Measurements from ENCODE around the gene ARHGAP18. TPM values are rescaled to one million over a fixed set of nuclear protein-coding genes. Genes with fewer than 3 reads are reported as not detected.

ARHGAP18 gene
- total and polyA plus RNA-seq, 2 experiments from 2014 or later: 4.3 to 5.0 TPM

- no peak for TF ChIP-seq ZNF462 (CRISPR knock-in tag; IDR thresholded peaks at IDR 0.05)
- no peak for TF ChIP-seq ETS1 (IDR thresholded peaks at IDR 0.05)
- TF ChIP-seq EZH2phosphoT487 (IDR thresholded peaks at IDR 0.05; ENCODE audit: unreplicated experiment): no peak
- TF ChIP-seq POLR2AphosphoS5 (IDR thresholded peaks at IDR 0.05; ENCODE audit: low read depth): no peak
Measured at GRCh38 chr6:129754750-129755149, 44.8 kb upstream of the ARHGAP18 start (continued).

GRCh38 chr6:129753422-129753821 is 43.4 kb upstream of the ARHGAP18 start:
- H3K4me3 Mint-ChIP-seq: no peak overlapping the region
- Histone ChIP-seq H3K9me2 (ENCODE audit: insufficient read depth) (no peaks in the 10 kb centered on the region), H4K20me1 (replicated peaks; ENCODE audit: insufficient read depth) (no peaks in the 10 kb centered on the region), H3K4me1 (ENCODE audit: insufficient read depth) (no peaks in the 10 kb centered on the region), H3K4me3 (no peak overlapping the region), H3K79me2 (replicated peaks; ENCODE audit: insufficient read depth) (no peaks in the 10 kb centered on the region), H2AFZ (no peak overlapping the region), H3K27me3 (ENCODE audit: insufficient read depth) (no peaks in the 10 kb centered on the region), H3K4me2 (no peak overlapping the region), H3F3A (replicated peaks; ENCODE audit: low read depth) (no peaks in the 10 kb centered on the region), H3K36me3 (ENCODE audit: insufficient read depth) (no peaks in the 10 kb centered on the region), H3K27ac (ENCODE audit: low read depth) (no peak overlapping the region)
- no peak for ATAC-seq
- no peak for DNase-seq (ENCODE audit: low spot score)
- peaks cover 5% of the 10 kb centered on the region for H3K4me1 Mint-ChIP-seq
- peaks cover 2% of the 10 kb centered on the region for H3K27me3 Mint-ChIP-seq (ENCODE audit: insufficient read depth, low read depth, poor library complexity)
- no peak overlapping the region for H3K27ac Mint-ChIP-seq
- no peaks in the 10 kb centered on the region for H3K36me3 Mint-ChIP-seq (ENCODE audit: low read depth)
- H3K9me3 Mint-ChIP-seq: no peaks in the 10 kb centered on the region
- no peak for TF ChIP-seq JUNB (IDR thresholded peaks at IDR 0.05; ENCODE audit: unreplicated experiment)
- no peak for TF ChIP-seq REST (IDR thresholded peaks at IDR 0.05; ENCODE audit: unreplicated experiment)
- TF ChIP-seq STAT1 (IDR thresholded peaks at IDR 0.05; ENCODE audit: unreplicated experiment): no peak
- TF ChIP-seq EZH2 (IDR thresholded peaks at IDR 0.05; ENCODE audit: low read depth, unreplicated experiment): no peak
- no peak for TF ChIP-seq POLR2AphosphoS5 (IDR thresholded peaks at IDR 0.05; ENCODE audit: low read depth)
- no peak for TF ChIP-seq ZNF331 (CRISPR knock-in tag; IDR thresholded peaks at IDR 0.05; ENCODE audit: low read depth)
- TF ChIP-seq CTCF (conservative IDR thresholded peaks at IDR 0.05; ENCODE audit: low read depth in 2 of 2): no peak
